Mesenteric fat pad (tissue), 1 donor: ENCODE measurements around the gene ZFHX3. TPM values are rescaled to one million over a fixed set of nuclear protein-coding genes. Genes with fewer than 3 reads are reported as not detected.

Experiments used
- DNase-seq: peaks from one replicate; pipeline ENCODE4 v3.0.0-alpha.2; 2020; ENCODE audit warnings: low spot score
- total RNA-seq: library from RNA; stranded (reverse); fragmentation: NEBNext Ultra II Directional; extraction: Animal tissue kit (Norgen Biotek cat#: 25700); gene quantifications from one replicate; pipeline ENCODE4 v1.2.1, GENCODE V29; 2021
- donor health status: DM: yes; HTN: yes; CAD: no.

The ZFHX3 gene
- total RNA-seq, 1 donor from 2014 or later, result 28.8 TPM

DNA sequence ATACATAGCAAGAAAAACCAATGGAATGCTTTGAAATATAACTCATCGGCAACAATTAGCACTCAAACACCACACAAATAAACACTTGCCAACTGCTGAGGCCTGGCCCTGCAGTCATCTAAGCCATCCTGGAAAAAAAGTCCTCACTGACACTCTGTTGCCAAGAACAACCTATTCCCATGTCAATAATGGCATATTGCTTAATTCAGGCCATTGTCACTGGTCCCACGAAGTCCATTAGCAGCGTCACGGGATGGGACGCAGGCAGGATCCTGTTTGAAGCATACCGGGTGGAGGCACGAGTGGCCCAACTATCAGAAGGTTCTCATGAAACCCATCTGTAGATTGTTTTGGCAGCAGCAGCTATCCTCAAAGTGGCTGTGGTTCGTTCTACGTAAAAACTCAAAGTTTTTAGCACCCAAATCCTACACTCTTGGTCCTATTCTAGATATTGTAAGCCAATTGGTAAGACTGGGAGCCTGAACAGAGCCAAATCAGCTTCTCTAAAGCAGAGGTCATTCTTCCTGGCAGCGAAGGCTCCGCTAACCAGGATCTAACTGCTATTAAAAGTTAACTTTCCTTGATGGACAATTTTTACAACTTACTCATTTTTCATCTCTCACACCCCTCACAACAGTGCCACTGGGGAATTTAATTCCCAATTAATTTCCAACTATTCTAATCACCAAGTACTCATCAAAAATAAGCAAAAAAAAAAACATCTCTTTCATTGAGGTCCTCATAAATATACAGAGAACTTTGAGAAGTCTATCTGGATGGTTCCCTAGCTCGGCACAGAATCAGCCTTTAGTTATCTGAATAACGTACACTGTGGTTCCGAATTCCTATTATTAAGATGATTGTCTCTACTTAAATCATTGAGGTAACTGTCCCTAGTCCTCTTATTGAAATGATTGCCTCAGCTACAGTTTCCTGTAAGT lies 91.5 kb downstream of the ZFHX3 start:
- no peak for DNase-seq

DNA sequence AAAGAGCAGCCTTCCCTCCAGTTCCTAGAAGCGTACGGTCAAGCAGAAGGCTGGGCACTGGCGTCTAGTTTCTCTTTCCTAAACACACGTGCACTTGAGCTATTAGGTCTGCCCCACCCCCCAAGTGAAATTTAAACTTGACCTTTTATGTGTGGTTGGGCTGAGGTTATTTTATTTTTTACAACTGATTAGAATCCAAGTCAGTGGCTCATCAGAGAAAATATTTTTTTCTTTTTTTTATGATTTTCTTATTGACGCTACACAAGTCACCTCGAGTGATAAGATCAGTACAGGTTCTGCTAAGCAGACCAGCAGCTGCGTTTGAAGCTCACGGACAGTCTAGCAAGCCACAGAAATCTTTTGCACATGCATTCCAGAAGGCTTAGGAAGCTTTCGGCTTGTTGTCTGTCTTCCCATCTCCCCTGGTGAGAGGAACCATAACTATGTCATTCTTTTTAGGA lies 95.1 kb downstream of the ZFHX3 start:
- DNase-seq, result no peak

DNA sequence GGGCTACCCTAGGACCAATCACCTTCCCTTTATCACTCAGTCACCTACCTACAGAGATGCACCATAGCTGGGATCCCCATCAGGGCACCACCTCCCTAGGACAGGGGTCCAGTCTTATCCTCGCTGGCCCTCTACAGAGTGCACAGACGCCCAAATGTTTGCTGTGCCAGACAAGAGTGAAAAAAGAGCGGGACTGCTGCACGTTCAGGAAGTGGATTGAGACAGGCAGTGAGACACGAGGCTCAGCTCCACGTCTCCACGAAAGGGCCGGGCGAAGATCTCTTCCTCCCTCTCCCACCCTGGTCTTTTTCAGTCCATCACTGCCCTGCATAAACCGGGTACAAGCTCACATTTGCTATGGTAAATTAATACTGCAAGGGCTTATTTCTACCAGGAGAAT lies 95.5 kb downstream of the ZFHX3 start:
- DNase-seq, result no peak

DNA sequence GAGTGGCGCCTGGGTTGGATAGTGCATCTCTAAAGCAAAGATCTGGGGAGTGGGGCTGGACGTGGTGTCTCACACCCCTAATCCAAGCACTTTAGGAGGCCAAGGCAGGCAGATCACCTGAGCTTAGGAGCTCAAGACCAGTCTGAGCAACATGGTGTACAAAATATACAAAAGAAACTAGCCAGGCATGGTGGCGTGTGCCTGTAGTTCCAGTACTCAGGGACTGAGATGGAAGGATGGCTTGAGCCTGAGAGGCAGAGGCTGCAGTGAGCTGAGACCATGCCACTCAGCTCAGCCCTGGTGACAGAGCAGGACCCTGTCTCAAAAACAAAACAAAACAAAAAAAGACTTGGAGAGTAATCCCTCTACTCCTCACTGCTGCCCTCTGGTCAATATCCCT lies 96.0 kb downstream of the ZFHX3 start:
- DNase-seq, result no peak

DNA sequence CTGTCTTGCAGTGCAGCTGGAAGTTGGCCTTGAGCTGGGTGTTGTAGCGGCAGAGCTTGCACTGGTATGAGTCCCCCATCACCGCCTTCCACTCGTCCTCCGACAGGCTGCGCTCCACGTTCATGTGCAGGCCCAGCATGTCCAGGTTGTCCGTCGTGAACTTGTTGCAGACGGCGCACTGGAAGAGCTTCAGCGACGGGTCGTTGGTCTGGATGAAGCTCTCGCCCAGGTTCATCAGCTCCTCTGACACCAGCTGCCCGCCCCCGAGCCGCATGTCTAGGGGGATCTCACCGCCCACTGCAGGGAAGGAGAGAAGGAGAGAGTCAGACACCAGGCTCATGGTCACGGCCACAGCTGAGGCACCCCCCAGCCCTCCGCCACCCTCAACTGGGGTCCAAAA lies 97.3 kb downstream of the ZFHX3 start:
- DNase-seq, result no peak

DNA sequence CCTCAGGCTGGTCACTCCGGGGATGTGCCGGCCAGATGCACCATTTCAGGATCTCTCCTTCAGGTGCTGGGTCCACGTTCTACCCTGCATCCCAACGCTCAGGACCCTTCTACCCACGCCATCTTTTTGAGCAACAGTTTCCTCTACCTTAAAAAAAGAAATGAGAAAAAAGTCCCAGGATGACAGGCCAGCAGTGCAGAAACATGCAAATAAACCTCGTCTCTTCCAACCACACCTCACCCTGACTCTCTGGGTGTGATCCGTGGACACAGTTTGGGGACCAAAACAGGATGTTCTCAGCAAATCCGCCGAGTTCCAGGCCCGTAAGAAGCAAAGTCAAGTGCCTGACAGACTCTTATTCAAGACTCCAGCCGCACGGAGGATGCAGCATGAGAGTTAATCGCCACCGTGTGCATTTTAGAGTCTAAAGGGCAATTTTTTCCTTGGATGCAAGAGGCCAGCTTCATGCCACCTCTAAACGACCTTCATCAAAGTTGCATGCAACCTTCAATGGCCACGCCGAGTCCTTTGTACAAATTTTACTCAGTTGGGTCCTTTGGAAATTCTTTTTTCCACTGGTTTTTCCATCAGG lies 99.6 kb downstream of the ZFHX3 start:
- no peak for DNase-seq

DNA sequence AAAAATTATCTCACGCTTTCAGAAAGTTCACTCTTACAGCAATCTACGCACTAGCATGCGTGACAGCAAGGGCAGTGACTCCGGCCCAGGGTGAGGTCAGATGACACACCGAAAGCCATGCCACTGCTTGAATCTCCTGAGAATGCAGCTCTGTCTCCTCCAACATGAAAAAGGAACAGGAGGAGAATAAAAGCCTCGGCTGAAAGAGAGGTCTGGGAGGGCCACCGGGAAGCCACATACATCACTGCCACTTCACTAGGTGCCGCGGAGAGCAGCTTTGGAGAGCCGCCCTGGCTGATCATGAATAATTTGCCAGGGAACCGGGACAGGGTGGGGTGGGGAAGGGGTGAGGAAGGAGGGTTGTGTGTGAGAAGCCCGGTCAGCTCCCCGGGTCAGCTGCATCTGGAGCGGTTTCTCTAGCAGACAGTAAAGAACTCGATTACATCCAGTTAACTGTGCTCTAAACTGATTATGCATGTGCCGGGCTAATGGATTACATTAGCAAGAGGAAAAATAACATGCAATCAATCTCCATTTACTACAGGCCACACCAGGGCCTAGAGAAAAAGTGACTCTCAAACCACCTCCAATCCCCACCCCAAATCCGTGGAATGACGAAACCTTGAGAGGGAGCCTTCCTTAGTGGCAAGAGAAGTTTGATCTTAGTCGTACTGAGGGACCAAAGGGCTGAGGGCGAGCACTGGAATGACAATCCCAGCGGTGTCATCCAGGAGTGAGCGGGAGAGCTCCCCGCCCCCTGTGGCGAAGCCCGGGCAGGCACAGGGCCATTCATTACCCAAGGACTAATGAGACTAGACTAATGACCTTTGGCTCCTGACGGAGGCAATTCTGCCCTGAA lies 100.3 kb downstream of the ZFHX3 start:
- DNase-seq, result no peak

DNA sequence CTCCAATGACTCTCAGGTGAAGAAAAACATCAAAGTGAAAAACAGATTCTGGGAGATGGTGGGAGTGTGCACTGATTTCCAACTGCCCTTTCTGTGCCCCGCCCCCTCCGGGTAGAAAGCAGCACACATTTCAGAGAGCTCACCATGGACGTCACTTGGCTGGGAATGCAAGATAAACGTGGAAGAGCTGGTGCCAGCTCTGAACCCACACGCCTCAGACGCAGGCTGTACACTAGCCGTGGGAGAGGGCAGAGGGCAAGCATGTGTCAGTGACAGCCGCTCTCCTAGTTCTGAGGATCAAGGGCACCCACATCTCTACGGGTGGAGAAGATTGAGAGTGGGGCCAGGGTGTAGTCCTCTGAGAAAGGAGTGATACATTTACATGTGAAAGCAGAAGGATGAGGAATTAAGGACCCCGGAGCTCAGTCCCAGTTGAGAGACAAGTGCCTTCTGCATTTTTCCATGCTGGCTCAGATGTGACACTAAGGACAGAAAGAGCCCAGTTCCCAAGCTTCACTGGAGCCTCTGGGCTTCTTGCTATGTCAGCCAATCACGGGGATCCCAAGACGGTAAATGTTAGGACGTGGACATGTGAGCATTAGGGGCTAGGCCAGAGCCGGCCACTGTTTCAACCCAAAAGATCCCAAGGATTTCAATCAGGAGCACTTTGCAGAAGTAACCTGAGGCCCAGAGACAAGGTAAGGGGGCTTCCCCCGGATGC lies 101.3 kb downstream of the ZFHX3 start:
- DNase-seq, result no peak

DNA sequence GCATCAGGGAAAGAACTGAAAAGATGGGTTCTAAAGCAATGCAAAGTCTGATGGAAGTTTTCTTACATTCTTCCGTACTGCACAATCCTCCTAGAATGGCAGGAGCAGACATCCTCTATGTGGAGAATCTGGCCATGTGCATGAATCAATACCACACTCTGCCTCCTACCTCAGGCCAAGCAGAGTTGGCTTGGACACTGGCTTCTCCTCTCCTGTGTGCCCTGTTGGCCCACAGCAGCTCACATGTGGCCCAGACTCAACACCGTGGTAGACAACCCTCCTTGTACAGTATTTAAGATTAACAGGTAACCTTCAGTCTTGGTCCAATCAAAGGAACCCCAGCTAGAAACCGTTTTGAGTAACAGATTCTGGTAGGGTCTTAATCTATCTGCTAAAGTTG lies 101.9 kb downstream of the ZFHX3 start:
- DNase-seq, result no peak

DNA sequence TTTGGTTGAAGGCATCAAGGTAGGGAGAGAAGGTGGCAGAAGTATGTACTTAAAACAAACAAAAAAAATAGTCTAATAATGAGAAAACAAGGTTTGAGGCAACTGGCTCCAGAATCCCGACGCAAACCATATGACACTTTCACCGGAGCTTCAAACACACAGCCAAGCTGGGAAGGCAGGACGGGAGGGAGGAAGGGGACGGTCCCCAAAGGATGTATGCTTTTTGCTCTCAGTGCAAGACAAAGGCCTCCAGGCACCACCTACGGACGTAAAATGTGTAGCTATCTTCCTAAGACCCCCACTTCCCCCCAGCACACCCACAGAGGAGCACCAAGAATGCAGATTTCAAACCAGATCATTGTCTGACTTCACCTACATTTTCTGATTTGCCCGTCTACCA lies 102.3 kb downstream of the ZFHX3 start:
- DNase-seq, result no peak

DNA sequence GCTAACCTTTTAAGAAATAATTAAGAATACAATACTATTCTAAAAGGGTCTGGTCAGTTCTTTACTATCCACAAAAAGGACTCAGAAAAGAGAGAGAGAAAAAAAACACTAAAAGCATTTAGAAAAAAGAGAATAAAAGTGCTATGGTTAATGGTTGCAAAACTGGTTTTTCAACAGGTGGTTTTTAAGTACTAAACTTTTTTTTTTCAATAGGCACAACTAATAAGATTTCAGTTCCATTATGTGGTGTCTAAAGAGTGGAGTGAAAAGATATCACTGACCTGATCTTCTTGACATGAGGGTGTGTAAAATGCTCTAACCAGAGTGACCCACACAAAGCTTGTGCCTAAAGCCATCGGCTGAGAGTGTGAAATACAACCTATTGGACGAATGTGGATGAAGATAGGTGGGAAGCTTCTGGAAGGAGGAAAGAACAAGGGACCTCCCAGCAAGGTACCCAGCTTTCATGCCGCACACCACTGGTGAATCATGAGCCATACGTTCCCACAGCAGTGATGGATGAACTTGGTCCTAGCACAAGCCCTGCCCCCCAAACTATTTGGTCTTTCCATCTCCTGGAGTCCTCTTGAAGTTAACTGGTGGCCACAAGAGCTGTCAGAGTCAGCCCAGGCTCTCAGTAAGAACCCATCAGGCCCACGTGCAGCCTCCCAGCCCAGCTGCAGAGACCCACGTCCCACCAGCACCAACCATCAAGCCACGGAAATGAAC lies 103.0 kb downstream of the ZFHX3 start:
- no peak for DNase-seq

DNA sequence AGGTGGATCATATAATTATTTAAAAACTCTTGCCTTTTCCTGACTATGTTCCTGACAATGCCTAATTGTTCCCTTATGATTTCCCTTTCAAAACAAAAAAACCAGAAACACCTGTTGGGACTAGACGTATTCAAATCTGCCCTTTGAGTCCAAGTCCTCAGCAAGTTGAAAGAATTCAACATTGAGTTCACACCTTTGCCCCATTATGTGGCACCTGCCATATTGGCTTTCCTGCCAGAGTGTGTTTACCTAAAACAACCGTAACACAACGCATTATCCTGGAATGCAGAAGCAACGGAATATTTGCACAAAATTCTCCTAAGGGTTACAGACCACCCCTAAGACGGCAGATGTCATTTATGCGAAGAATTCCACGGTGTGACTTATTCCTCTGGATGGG lies 105.9 kb downstream of the ZFHX3 start:
- no peak for DNase-seq

DNA sequence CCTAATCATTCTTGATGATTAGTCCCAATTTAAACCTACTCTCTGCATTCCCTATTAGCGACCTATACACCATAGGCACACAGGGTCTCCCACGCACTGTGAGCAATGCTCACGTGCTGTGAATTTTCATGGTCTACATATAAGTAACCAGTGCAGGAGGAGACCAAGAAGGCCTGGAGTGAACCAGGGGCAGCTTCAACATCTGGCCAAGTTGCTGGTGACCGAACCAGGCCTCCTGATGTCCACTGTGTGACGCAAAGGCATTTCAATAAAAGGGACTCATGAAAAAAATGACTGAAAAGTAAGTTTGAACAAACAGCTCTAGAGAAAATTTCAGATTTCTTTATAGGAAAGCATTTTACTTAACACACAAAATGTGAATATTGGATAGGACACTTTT lies 107.0 kb downstream of the ZFHX3 start:
- DNase-seq, result no peak

DNA sequence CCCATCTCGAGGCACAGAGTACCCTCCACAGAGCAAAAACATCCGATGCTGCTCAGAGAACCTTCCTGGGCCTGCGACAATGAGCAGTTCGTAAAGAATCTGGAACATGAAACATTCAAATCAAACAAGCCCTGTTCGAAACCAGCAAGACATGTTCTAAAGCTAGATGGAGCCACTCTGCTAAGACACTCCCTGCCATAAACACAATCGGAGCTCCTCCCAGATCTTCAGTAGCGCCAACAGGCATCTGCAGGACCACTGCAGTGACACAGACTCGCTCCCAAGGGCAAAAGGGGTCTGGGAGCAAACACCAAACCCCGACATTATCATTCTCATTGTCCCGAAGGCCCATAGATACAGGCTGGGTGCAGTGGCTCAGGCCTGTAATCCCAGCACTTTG lies 108.7 kb downstream of the ZFHX3 start:
- DNase-seq, result no peak

DNA sequence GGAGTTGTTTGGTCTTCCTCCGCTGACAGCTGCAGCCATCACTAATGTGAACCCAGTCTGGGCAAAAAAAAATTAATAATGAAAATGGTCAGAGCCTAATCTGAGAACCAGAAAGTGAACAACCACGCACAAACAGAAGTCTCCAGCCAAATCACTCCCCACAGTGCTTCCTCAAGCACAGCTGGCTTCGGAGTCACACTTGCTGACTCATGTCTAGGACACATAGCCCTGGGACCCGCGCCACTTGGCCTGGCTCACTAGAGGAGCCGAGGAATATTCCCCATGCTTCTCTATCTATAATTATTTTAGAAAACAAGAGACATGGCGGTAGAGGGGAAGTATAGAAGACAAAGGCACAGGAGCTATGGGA lies 109.1 kb downstream of the ZFHX3 start:
- no peak for DNase-seq

DNA sequence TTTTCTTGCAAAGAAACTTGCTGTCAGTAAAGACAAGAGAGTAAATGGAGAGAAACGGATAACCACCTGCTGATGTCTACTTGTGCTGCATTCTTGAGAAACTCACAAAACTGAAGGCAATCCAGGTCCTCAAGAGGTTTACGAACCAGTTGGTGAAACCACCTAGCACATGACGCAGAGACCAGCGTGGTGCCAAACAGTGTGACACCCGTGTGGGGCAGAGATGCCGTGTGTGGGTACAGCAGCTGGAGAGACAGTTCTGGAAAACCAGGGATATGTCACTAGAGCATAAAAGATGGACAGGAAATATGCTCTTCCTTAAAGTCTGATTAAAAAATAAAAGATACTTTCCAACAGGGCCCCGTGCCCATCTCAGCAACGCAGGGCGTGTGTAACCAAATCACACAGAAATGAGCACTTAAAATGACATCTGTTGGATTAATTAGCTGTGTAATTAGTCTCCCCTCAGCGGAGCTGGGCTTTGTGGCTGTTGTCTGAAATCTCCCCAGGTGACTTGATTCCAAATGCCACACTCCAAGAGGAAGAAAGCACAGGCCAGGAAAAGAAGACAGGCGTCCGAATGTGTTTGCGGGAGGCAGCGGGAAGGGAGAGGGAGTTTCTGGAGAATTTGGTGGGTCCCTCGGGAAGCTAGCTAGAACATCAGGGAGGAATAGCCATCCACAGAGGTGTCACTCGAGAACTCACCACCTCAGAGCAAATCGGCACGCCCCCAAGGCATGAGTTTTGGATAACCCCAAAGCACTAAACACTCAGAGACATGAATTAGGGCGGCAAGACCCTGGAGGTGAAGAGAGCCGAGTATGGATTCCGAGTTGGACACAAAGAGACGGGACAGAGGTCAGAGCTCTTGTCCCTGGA lies 109.8 kb downstream of the ZFHX3 start:
- DNase-seq, result no peak

DNA sequence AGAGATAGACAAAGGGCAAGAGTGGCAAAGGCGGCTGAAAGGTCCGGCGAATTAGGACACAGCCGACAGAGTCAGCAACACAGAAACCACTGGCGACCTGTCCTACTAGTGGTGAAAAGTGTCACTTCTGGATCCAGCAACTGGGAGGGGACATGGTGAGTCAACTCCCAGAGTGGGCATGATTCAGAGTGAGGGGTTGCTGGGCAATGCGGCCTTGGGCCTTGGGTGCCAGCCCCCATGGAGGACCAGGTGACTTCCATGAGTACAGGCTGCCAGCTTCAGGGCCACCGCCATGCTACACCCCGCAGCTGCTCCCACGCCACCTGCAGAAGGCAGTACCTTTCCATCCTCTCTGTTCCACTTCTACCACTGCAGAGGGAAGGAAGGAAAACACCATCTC lies 110.6 kb downstream of the ZFHX3 start:
- DNase-seq, result no peak

DNA sequence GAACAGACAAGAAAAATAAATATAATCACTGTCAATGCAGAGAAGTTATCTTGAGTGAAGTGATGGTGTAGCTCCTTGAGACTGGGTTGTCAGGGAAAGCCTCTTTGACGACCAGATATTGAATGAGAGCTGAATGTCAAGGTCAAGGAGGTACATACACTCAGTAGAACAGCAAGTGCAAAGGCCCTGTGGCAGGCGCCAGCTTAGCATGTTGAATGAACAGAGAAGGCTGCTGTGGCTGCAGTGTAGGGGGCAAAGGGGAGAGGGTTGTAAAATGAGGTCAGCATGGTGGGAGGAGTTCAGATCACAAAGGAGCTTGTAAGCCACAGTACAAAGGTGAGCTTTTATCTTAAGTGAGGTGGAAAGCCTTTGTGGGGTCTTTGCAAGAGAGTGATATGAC lies 111.5 kb downstream of the ZFHX3 start:
- no peak for DNase-seq

DNA sequence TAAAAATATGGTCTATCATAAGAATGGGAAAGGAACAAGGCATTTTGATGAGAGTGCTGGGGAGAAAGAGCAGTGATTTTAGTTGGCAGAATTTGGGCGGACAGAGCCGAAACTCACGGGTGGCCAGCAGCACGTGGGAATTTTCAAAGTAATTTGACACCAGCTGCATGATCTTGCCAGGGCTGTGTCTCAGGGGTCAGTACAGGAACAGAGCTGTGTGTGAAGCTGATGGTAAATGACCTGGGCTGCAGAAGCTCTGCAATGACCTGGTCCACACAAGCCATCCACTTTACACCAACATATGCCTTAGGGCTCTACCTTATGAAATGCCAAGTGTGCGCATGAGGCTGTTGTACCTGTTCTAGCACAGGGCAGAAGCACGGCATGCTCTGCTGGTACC lies 112.0 kb downstream of the ZFHX3 start:
- DNase-seq, result no peak
